Limb (tissue), 2 donors: ENCODE measurements around the gene GKN1.

ENCODE experiments used
- DNase-seq, 2 donors: peaks; one replicate each; pipeline ENCODE4 v3.0.0-alpha.2; 2016; ENCODE audit errors: extremely low spot score in 2 of 2

GKN1 gene

GRCh38 chr2:68959001-68959400 is 15.4 kb upstream of the GKN1 start:
- DNase-seq: no peak

GRCh38 chr2:68961380-68961779 is 13.1 kb upstream of the GKN1 start:
- no peak for DNase-seq

GRCh38 chr2:68964282-68964681 is 10.2 kb upstream of the GKN1 start:
- no peak for DNase-seq

- DNase-seq: no peak
Measured at GRCh38 chr2:68968221-68968620, 6.2 kb upstream of the GKN1 start.

- DNase-seq: peak in 1 of 2 donors; percentile 39
Measured at GRCh38 chr2:68969736-68970490, 4.5 kb upstream of the GKN1 start.

GRCh38 chr2:68970566-68971265 is 3.7 kb upstream of the GKN1 start:
- peak in 1 of 2 donors; percentile 49 for DNase-seq

- no peak for DNase-seq
Measured at GRCh38 chr2:68971591-68972231, 2.7 kb upstream of the GKN1 start.

- DNase-seq: no peak
Measured at GRCh38 chr2:68974946-68975665, 670 bp downstream of the GKN1 start.

GRCh38 chr2:68975844-68976243 is 1.4 kb downstream of the GKN1 start:
- DNase-seq: no peak

- DNase-seq: no peak
Measured at GRCh38 chr2:68977453-68977852, 3.0 kb downstream of the GKN1 start.

GRCh38 chr2:68978098-68978497 is 3.7 kb downstream of the GKN1 start:
- no peak for DNase-seq

GRCh38 chr2:68980956-68981355 is 6.5 kb downstream of the GKN1 start:
- no peak for DNase-seq

GRCh38 chr2:68987021-68987503 is 12.6 kb downstream of the GKN1 start:
- DNase-seq: no peak

- DNase-seq: no peak
Measured at GRCh38 chr2:68989035-68989434, 14.6 kb downstream of the GKN1 start.

- DNase-seq: no peak
Measured at GRCh38 chr2:68992341-68992740, 17.9 kb downstream of the GKN1 start.

- no peak for DNase-seq
Measured at GRCh38 chr2:68992933-68993332, 18.5 kb downstream of the GKN1 start.

- no peak for DNase-seq
Measured at GRCh38 chr2:68993660-68994059, 19.2 kb downstream of the GKN1 start.

- no peak for DNase-seq
Measured at GRCh38 chr2:68994864-68995263, 20.4 kb downstream of the GKN1 start.

- DNase-seq: no peak
Measured at GRCh38 chr2:68995916-68996315, 21.5 kb downstream of the GKN1 start.

- no peak for DNase-seq
Measured at GRCh38 chr2:68997401-68997800, 23.0 kb downstream of the GKN1 start.

- DNase-seq: no peak
Measured at GRCh38 chr2:69001879-69002278, 27.4 kb downstream of the GKN1 start.

- DNase-seq: no peak
Measured at GRCh38 chr2:69003731-69004130, 29.3 kb downstream of the GKN1 start.
